Stimulated activated naive CD8-positive, alpha-beta T cell treated with anti-CD3 and anti-CD28 coated beads, Interleukin-15, Interleukin-2, amounts not matched to agents 100 U/mL and 50 U/mL, for 24 hours (primary cell): Measurements from ENCODE around the gene PAF1.

Source experiments
- ATAC-seq: fragments of 150-1000 bp; cut with Tn5 transposase; one replicate; pipeline ENCODE4 v1.10.0; 2021
- DNase-seq: peaks from one replicate; pipeline ENCODE4 v3.0.0; 2021

The PAF1 gene

DNA sequence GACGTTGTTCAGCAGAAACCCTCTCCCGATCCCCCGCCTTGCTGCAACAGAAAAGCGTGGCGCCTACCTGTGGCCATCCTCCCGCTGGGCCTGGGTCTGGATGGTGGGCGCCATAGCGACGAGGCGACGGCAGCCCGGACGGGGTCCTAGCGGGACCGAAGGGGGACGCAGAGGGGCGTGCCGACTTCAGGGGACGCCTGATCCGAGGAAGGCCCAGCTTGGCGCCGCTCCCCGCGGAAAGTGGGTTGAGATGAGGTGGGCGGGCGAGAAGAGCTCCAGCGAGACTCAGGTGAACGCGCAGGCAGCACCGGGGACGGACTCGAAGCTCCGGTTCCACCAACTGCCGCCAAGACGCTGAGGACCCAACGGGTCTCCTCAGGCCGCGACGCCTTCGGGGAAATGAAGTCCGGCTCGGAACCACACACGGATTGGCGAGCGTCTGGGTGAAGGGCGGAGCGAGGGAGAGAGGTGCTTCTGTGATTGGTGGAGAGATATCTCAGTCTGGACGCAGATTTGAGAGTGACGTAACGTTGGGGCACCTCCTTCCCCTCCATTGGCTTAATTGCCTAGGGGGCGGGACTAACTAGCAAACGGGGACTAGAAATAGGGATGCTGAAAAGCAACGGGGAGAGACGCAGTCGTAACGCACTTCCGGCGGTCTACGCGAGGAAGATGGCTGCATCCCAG is at the start of gene PAF1, which contains the start of gene MED29:
TSS of gene PAF1 (minus strand) at position 356 of the 687 bp plus-strand sequence. CDS start at position 114, 242 bp downstream.
TSS of gene MED29 (plus strand) at position 628 of the 687 bp plus-strand sequence. CDS start at position 673, 45 bp downstream.
- ATAC-seq = peak; percentile 96

DNA sequence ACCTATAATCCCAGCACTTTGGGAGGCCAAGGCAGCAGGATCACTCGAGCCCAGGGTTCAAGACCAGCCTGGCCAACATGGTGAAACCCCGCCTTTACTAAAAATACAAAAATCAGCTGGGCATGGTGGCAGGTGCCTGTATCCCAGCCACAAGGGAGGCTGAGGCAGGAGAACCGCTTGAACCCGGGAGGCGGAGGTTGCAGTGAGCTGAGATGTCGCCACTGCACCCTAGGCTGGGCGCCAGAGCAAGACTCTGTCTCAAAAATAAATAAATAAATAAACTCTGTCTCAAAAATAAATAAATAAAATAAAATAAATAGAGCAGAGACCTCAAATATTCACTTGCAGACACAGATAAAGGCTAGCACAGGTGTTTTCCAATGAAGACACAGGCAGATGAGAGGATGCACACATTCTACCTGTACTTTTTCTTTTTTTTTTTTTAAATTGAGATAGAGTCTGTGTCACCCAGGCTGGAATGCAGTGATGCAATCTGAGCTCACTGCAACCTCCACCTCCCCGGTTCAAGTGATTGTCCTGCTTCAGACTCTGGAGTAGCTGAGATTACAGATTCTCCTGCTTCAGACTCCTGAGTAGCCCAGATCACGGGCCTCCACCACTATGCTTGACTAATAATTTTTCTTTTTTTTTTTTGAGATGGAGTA is 47.5 kb upstream of the PAF1 start:
- no peak for DNase-seq
- no peak for ATAC-seq

More for the DNA sequence above, at the start of gene PAF1, which contains the start of gene MED29:
- DNase-seq = peak; percentile 93

GRCh38 chr19:39436350-39436716 is 45.4 kb upstream of the PAF1 start:
- ATAC-seq (no peak), DNase-seq (no peak)

DNA sequence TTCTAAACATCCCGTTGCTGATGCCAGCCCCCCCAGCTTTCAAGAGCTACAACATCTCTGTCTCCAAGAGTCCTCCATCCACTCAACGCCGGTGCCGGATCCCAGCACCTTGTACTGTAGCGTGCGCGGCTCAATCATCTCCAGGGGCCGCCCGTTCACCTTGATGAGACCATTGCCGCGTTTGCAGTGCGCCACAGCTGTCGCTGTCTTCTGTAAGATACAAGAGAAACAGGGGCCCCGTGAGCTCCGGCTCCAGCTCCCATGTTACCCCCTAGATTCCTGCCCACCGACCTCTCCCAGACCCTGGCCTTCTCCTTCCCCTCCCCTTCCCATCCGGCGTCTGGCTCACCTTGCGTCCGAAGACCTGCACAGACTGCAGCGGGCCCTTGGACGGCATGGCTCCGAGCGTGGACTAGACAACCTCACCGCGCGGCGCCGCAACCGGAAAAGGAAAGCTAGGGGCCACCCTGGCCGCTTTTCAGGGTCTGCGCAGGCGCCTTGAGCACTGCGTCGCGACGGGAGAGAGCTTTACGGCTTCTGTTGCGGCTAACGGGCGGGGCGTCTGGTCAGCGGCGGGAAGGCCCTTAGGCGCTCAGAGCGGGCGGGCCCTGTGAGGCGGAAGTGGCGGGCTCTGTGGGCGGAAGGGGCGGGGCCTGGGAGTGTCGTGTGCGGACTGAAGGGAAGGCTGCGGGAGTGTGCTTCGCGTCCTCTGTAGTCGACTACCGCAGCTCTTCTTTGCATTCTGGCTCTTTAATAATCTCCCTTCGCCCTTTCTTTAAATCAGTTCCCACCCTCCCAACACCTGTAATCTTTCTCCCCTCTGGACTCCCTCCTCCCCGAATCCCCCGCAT is 44.8 kb upstream of the PAF1 start, which contains the start of gene RPS16:
TSS of gene RPS16 (minus strand) at position 451 of the 851 bp plus-strand sequence. CDS start at position 397, 54 bp downstream.
- DNase-seq (peak; percentile 100), ATAC-seq (peak; percentile 95)

- no peak for DNase-seq
- no peak for ATAC-seq
Measured at GRCh38 chr19:39434123-39435076, 43.5 kb upstream of the PAF1 start.

DNA sequence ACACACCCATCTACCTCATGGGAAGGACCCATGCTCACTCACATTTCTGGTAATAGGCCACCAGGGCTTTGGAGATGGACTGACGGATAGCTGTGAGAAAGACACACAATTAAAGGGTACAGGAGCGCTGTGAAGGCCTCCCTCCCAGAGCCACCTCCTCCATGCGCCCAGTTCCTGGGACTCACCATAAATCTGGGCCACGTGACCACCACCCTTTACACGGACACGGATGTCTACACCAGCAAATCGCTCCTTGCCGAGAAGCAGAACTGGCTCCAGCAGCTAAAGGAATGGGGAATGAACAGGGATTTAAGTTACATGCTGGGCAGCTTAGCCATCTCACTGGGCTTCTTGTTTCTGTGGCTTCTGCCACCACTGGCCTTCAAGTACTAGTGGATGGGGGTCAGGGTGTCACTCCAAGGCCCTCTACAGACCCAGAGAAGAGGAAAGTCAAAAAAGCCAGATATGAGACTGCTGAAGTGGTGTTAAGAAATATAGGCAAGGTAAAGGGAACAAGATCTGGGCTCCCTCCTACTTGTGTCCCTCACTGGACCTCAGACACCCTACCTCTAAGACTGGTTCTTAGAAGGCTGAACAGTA is 42.7 kb upstream of the PAF1 start:
- no peak for ATAC-seq
- no peak for DNase-seq

GRCh38 chr19:39432677-39433025 is 41.7 kb upstream of the PAF1 start:
- ATAC-seq (no peak), DNase-seq (no peak)

DNA sequence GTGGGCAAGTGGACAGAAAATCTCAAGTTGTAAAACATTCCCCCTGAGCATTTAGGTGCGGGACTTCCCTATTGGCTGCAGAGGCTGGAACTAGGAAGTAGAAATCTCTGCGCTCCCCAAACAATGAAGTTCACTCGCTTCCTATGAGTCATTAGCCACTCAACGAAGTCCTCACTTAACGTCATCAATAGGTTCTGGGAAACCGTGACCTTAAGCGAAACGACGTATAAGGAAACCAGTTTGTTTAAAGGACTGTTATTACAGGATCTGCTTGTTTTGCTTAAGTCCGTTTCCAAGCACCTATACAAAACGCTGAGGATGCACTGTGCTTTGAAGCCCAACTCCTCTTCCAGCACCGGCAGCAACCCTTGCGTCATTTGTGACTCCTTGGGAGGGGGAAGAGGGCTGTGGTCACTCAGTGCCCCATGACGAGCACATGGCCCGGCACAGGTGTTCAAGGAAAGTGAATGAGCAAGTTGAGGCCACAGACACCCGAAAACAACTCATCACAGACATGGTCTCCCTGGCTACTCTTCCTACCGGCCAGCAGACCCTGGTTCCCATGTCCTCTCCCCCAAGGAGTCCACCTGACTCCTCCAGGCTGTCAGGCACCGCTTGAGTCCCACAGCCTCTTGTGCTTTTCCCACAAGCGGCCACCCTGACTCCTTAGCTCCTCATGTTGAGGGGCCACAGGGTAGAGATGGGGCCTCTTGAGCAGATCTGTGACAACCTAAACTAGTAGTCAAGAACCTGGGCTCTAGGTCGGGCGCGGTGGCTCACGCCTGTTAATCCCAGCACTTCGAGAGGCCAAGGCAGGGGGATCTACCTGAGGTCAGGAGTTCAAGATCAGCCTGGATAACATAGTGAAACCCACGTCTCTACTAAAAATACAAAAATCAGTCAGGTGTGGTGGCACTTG is 40.0 kb upstream of the PAF1 start:
- ATAC-seq = peak; percentile 77
- peak; percentile 63 for DNase-seq

GRCh38 chr19:39428283-39429112 is 37.6 kb upstream of the PAF1 start:
- ATAC-seq = no peak
- no peak for DNase-seq

DNA sequence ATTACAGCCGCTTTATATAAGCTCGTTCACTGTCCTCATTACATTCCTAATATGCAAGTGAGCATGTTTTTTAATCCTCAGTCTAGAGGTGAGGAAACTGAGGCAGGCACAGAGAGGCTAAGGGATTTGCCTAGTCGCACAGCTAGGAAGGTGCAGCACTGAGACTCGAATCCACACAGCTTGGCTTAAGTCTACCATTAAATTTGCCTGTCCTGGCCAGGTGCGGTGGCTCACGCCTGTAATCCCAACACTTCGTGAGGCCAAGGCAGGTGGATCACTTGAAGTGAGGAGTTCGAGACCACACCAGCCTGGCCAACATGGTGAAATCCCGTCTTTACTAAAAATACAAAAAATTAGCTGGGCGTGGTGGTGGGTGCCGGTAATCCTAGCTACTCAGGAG is 36.8 kb upstream of the PAF1 start:
- no peak for DNase-seq

DNA sequence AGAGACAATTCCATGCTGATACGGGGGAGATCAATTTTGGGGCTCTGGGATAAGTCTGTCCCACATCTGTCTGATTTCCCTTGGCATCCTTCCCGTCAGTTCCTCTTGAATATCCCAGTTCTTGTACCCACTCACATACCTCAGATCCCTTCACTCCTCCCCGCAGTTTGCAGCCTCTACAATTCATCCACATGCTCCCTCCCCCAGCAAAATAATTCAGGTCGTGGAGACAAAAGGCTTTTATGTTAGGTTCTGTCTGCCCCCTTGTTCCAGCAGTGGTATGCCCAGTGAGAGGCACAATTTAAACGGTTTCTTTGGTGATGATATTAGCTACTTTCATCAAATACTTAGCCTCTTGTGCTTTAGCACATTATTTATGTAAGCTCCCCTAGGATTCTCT is 35.3 kb upstream of the PAF1 start:
- ATAC-seq (no peak), DNase-seq (no peak)

More for the DNA sequence above, 36.8 kb upstream of the PAF1 start:
- ATAC-seq = no peak

DNA sequence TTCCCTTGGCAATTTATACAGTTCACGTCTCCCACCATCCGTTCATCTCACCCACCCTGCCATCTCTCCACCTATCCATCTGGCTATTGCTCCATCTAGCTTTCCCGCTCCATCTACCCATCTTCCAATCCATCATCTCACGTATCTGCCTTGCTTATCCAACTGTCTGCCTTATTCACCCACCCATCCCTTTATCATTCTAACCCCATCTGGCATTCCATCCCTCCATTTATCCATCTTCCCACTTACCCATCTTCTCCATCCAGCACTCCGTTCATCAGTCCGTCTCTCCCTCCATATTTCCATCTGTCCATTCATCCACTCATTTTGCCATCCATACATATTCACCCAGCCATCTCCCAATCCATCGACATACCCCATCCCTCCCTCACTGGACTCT is 34.8 kb upstream of the PAF1 start:
- ATAC-seq = no peak
- no peak for DNase-seq

DNA sequence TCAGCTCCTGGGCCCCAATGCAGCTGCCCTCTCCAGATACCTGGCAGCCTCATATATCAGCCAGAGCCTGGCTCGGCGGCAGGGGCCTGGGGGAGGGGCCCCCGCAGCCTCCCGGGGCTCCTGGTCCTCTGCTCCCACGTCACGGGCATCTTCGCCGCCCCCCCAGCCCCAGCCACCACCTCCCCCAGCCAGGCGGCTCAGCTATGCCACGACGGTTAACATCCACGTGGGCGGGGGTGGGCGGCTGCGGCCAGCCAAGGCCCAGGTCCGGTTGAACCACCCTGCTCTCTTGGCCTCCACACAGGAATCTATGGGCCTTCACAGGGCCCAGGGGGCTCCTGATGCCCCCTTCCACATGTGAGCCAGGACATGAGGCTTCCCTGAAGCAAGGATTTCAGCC is 34.0 kb upstream of the PAF1 start:
- DNase-seq (no peak), ATAC-seq (no peak)

DNA sequence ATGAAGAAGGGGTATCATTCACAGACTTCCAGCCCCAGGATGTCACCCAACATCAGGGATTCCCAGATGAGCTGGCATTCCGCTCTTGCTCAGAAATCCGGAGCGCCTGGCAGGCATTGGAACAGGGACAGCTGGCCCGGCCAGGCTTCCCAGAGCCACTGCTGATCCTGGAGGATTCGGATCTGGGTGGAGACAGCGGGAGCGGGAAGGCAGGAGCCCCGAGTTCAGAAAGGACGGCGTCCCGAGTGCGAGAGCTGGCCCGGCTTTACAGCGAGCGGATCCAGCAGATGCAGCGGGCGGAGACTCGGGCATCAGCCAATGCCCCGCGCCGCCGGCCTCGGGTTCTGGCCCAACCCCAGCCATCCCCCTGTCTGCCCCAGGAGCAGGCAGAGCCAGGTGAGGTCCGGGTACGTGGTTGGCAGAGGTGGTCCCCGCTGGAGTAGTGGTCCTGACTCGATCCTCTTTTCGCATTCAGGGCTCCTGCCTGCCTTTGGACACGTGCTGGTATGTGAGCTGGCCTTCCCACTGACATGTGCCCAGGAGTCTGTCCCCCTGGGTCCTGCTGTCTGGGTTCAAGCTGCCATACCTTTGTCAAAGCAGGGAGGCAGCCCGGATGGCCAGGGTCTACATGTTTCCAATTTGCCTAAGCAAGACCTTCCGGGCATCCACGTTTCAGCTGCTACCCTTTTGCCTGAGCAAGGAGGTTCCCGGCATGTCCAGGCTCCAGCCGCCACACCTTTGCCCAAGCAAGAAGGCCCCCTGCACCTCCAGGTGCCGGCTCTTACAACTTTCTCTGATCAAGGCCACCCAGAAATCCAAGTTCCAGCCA is 32.6 kb upstream of the PAF1 start:
- DNase-seq = no peak

DNA sequence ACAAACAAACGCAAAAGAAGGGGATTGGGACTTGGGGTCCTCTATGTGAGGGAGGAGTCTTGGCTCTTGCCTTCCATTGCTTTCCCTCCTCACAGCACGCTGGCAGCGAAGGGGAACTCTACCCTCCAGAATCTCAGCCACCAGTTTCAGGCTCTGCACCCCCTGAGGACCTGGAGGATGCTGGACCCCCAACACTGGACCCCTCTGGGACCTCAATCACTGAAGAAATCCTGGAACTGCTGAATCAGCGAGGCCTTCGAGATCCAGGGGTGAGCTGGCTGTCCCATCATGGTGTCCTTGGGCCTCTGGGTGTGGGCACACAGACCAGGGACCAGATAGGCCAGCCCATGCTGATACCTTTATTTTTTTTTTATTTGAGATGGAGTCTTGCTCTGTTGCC is 31.1 kb upstream of the PAF1 start:
- DNase-seq = no peak
- no peak for ATAC-seq

More for the DNA sequence above, 32.6 kb upstream of the PAF1 start:
- no peak for ATAC-seq

GRCh38 chr19:39420769-39421168 is 29.9 kb upstream of the PAF1 start:
- ATAC-seq = no peak
- DNase-seq = no peak

GRCh38 chr19:39419003-39419402 is 28.1 kb upstream of the PAF1 start:
- no peak for DNase-seq

More at GRCh38 chr19:39419003-39419402, 28.1 kb upstream of the PAF1 start:
- no peak for ATAC-seq
